ENCODE measurements around the gene STN1.

Gene STN1

GRCh38 chr10:103854265-103854685, 63.7 kb downstream of the STN1 start:
- Histone ChIP-seq H3K4me3 (ENCODE audit: low read length) (no peak overlapping the region), H3K27me3 (ENCODE audit: low read depth, low read length) (peaks cover 15% of the 10 kb centered on the region), H3K79me2 (ENCODE audit: low read length) (no peaks in the 10 kb centered on the region), H3K9ac (ENCODE audit: low read length) (no peak overlapping the region), H4K20me1 (ENCODE audit: insufficient read depth, low read length) (no peaks in the 10 kb centered on the region), H3K36me3 (replicated peaks; ENCODE audit: low read depth, low read length) (no peaks in the 10 kb centered on the region), H2AFZ (ENCODE audit: low read depth, low read length) (no peak overlapping the region), H3K4me1 (ENCODE audit: low read length) (no peaks in the 10 kb centered on the region), H3K27ac (ENCODE audit: low read length) (no peak overlapping the region), H3K4me2 (ENCODE audit: low read length) (no peak overlapping the region), H3K9me3 (ENCODE audit: insufficient read depth, low read length) (no peaks in the 10 kb centered on the region)
- TF ChIP-seq EZH2phosphoT487 (IDR thresholded peaks at IDR 0.05; ENCODE audit: low read depth) (no peak), CTCF (IDR thresholded peaks at IDR 0.05; ENCODE audit: low read depth, low read length) (no peak)

GRCh38 chr10:103853428-103854264, 64.3 kb downstream of the STN1 start:
- H3K9ac ChIP-seq (ENCODE audit: low read length): no peak overlapping the region
- no peak overlapping the region for H3K27ac ChIP-seq (ENCODE audit: low read length)
- TF ChIP-seq CTCF (IDR thresholded peaks at IDR 0.05; ENCODE audit: low read depth, low read length) (no peak), EZH2phosphoT487 (IDR thresholded peaks at IDR 0.05; ENCODE audit: low read depth) (no peak)

GRCh38 chr10:103852856-103853255, 65.1 kb downstream of the STN1 start:
- no peak overlapping the region for H3K4me3 ChIP-seq (ENCODE audit: low read length)
- peaks cover 15% of the 10 kb centered on the region for H3K27me3 ChIP-seq (ENCODE audit: low read depth, low read length)
- no peaks in the 10 kb centered on the region for H4K20me1 ChIP-seq (ENCODE audit: insufficient read depth, low read length)

More at GRCh38 chr10:103853428-103854264, 64.3 kb downstream of the STN1 start:
- H3K4me2 ChIP-seq (ENCODE audit: low read length): no peak overlapping the region
- H2AFZ ChIP-seq (ENCODE audit: low read depth, low read length): no peak overlapping the region
- H3K4me3 ChIP-seq (ENCODE audit: low read length): no peak overlapping the region
- no peaks in the 10 kb centered on the region for H3K9me3 ChIP-seq (ENCODE audit: insufficient read depth, low read length)
- no peaks in the 10 kb centered on the region for H3K36me3 ChIP-seq (replicated peaks; ENCODE audit: low read depth, low read length)
- no peaks in the 10 kb centered on the region for H4K20me1 ChIP-seq (ENCODE audit: insufficient read depth, low read length)
- peaks cover 15% of the 10 kb centered on the region for H3K27me3 ChIP-seq (ENCODE audit: low read depth, low read length)
- H3K4me1 ChIP-seq (ENCODE audit: low read length): no peaks in the 10 kb centered on the region
- H3K79me2 ChIP-seq (ENCODE audit: low read length): no peaks in the 10 kb centered on the region

More at GRCh38 chr10:103852856-103853255, 65.1 kb downstream of the STN1 start:
- Histone ChIP-seq H3K9me3 (ENCODE audit: insufficient read depth, low read length) (no peaks in the 10 kb centered on the region), H3K36me3 (replicated peaks; ENCODE audit: low read depth, low read length) (no peaks in the 10 kb centered on the region), H3K79me2 (ENCODE audit: low read length) (no peaks in the 10 kb centered on the region), H3K4me1 (ENCODE audit: low read length) (no peaks in the 10 kb centered on the region), H3K9ac (ENCODE audit: low read length) (no peak overlapping the region), H3K4me2 (ENCODE audit: low read length) (no peak overlapping the region), H3K27ac (ENCODE audit: low read length) (no peak overlapping the region), H2AFZ (ENCODE audit: low read depth, low read length) (no peak overlapping the region)
- no peak for TF ChIP-seq EZH2phosphoT487 (IDR thresholded peaks at IDR 0.05; ENCODE audit: low read depth)
- no peak for TF ChIP-seq CTCF (IDR thresholded peaks at IDR 0.05; ENCODE audit: low read depth, low read length)

All from OCI-LY3 (cell line).